HG03159 (cell line): ENCODE results near the gene TMEM101.
"Not testable (repeated sequence)": the region's sequence is repeated elsewhere in the genome, so short reads cannot be mapped to it uniquely, and the experiment has no call there.

Source experiments
- ATAC-seq: cut with Tn5 transposase; IDR thresholded peaks from one replicate; pipeline ENCODE4 v1.9.1; 2021; ENCODE audit warnings: mild to moderate bottlenecking, moderate library complexity; ENCODE audit not compliant: unreplicated experiment

Gene TMEM101

DNA sequence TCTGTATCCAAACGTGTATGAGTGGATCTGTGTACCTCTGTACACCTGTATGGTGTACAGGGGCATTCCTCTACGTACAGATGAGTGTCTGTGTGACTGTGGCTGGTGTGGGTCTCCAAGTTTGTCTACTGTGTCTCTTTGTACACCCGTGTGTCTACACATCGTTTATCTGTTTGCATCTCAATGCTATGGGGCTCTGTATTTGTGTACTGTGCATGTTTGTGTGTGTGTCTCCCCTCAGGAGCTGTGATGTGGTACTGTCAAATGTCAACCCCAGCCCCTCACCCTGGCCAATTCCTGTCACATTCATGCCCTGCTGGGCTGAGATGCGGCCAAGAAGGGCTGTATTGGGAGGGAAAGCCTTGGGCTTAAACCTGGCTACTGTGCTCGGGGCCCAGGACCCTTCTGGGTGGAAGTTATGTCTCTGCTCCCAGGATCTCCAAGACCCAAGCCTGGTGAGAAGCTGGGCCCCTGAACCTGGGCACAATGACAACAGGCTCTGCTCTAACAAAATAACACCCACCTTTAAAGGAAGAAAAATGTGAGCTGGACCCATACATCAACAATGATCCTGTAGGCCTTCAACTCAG lies 13.8 kb downstream of the TMEM101 start:
- no peak for ATAC-seq

DNA sequence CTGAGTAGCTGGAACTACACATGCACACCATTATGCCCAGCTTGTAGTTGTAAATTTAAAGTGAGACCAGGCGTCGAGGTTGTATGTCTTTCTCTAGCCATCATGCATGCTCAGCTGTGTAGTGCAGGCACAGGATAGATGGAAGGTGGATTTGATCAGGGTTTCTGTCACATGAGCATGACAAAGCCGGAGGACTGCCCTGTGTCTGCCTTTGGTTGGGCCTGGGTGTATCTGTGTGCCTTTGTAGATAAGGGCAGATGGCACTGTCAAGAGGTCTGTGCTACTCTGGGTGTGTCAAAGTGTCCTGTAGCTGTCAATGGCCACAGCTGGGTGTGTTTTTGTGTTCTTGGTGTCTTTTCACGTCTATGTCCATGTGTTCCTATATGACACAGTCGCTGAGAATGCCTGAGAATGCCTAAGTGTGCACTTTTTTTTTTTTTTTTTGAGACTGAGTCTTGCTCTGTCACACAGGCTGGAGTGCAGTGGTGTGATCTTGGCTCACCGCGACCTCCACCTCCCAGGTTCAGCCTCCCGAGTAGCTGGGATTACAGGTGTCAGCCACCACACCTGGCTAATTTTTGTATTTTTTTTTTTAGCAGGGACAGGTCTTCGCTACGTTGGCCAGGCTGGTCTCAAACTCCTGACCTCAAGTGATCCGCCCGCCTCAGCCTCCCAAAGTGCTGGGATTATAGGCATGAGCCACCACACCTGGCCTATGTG lies 14.5 kb downstream of the TMEM101 start:
- no peak for ATAC-seq

DNA sequence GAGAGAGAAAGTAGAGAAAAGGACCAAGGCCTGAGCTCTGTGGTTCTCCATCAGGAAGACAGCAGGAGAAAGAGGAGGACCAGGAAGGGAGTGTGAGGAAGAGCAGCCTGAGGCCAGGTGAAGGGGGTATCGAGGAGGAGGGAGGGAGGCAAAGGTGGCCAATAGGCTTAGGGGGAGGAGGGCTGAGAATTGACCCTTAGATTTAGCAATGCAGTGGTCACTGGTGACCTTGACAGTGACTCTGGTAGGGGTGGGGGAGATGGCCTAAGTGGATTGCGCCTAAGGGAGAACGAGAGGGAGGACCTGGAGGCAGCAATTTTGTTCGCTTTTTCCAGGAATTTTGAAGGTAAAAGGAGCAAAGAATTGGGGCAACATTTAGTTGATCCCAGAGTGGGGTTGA lies 15.7 kb downstream of the TMEM101 start:
- no peak for ATAC-seq

DNA sequence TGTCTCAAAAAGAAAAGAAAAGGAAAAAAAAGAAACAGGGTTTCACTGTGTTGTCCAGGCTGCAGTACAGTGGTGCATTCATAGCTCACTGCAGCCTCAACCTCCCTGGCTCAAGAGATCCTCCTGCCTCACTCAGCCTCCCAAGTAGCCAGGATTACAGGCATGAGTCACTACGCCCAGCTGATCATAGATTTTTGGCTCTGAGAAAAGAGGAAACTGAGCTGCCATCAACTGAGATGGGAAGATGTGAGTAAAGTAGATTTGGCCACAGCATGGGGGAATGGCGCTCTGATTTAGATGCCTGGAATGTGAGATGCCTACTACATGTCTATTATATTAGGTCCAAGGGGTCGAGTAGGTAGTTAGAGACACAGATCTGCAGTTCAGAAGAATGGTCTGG lies 16.2 kb downstream of the TMEM101 start:
- ATAC-seq, result no peak

DNA sequence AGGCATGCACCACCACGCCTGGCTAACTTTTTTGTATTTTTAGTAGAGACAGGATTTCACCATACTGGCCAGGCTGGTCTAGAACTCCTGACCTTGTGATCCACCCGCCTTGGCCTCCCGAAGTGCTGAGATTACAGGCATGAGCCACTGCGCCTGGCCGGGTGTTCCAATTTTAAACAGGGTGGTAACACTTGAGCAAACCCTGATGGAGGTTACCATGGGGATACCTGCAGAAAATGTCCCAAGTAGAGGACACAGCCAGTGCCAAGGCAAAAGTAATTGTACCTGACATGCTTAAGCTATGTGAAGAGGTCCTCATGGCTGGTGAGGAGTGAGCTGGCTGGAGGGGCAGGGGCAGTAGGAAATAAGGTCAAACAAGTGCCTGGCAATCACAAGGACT lies 17.6 kb downstream of the TMEM101 start:
- ATAC-seq, result not testable (repeated sequence)

DNA sequence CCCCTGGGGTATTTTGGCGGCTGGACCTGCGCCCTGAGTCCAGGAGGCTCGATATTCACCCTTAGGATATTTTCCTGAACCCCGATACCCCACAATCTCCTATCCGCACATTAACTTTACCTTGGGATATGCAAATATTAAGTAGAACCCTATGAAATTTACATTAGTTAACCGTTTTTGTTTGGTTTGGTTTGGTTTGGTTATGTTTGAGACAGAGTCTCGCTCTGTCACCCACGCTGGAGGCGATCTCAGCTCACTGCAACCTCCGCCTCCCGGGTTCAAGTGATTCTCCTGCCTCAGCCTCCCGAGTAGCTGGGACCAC lies 19.7 kb downstream of the TMEM101 start:
- ATAC-seq, result no peak

DNA sequence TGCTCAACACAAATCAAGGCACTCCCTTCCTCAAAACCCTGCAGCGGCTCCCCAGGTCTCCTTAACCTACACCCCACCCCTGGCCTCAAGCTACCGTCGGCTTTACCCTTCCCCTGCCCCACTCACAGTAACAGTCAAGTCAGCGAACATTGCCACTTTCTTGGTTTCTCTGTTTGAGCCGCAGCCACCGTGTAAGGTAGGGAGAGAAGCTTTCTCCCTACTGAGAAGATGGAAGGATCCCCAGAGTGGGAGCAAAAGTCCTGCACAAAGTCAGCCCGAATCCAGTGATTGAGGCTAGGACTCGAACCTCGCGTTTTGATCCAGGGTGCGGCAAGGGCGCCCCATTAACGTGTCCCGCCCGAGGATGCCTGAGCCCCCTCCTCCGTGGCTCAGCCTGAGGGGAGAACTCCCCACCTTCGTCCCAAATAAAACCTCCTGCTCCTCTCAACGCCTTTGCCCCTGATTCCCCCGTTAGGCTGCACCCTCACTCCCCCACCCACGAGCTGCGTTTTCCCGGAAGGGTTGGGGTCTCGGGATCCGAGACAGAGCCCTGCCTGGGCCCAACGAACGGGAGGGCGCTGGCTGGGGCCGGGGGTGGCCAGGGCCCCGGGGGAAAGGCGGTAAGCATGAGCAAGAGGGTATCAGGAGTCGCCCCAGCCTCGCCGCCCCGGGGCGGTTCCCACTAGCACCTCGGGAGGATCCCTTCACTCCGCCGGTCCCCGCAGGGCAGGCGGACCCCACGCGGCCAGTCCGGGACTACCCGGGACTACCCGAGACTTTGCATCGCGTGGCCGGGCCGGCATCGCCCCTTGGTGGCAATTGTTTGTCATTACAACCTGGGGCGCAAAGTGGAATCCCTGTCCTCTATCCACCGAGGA lies 20.3 kb downstream of the TMEM101 start:
- ATAC-seq, result no peak

DNA sequence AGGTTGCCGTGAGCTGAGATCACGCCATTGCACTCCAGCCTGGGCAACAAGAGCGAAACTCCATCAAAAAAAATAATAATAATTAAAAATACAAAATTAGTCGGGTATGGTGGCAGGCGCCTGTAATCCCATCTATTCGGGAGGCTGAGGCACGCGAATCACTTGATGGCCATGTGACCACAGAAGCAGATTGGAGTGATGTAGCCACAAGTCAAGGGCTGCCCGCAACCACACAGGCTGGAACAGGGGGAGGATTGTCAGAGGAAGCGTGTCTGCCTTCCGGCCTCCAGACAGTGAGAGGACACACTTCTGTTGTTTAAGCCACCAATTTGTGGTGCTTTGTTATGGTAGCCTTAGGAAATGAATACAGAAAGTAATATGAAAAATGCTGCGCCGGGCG lies 22.1 kb downstream of the TMEM101 start:
- no peak for ATAC-seq

DNA sequence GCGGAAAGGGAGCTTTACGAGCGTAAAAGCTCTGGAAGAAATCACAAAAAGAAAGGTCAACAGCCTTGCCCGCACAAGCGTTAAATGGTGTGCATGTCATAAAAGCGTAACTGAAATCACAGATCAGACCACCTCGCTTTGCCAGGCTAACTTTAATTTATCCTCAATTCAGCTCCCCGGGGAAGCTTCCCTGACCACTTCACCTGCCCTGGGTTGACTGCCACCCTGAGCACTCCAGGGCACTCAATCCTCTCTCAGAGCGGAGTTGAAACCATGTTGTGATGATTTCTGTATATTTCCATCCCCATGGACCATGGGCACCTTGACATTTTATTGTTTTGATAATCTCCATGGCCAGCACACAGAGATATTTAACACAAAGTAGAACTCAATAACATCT lies 26.5 kb downstream of the TMEM101 start:
- ATAC-seq, result no peak

DNA sequence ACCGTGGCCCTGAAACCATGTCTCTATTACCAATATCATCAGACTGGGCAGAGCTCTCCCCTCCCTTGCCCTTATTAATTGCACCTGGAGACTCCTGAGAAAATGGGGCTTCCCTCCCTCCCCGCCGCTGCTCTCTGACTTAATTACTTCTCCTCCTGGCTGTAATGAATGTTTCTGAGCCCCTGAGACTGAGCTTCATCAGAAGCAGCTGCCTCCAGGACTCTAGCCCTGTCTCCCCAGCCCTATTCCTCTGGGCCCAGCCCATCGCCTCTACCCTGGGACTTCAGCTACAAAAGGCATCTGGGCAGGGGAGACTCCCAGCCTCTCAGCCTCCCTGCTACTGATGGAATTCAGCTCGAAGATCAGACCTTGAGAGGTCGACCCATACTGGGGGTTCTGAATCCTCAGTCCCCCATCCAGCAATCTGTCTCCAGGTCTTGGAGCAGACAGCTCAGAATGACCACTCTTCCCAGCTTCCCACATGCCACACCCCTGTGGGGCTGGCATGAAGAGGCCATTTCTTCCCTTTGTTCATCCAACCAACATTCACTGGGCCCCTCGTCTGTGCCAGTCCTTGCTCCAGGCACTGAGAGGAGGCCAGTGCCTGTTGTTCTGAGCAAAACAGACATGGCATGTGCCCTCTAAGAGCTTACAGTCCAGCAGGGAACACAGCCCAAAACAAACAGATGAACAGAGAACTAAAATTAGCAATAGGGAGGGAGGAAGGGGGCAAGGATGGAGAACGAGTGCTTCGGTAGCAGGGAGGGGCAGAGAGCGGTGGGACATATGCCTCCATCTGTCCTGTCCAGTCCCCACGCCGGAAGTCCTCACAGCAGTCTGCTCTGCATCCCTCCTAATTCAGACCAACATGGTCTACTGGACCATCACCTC lies 27.4 kb downstream of the TMEM101 start:
- no peak for ATAC-seq

DNA sequence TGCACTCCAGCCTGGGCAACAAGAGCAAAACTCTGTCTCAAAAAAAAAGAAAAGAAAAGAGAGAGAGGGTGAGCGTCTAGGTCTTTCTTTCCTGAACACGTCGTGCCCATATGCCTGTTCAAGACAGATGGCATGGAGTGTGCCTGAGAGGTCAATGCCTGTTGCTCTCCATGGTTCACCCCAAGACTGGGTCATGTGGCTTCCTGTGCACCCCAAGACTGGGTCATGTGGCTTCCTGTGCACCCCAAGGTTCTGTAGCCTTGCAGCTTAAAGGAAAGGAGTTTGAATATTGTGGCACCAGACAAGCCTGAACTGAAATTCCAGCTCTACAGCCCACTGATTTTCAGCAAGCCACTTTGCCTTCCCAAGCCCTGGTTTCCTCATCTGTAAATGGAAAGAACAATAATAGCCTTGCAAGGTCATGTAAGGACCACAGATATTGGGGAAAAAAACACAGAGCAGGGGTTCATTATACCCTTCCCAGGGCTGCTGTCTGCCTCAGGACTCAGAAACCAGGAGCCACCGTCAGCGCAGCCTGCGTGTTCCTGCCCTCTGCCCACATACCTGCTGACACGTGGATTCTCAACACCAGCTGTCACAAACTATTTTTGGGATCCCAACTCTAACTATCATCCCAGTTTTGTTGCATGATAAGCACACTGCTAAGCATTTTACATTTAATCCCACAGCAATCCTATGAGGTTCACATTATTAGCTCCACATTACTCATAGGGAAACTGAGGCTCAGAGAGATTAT lies 28.4 kb downstream of the TMEM101 start:
- no peak for ATAC-seq

DNA sequence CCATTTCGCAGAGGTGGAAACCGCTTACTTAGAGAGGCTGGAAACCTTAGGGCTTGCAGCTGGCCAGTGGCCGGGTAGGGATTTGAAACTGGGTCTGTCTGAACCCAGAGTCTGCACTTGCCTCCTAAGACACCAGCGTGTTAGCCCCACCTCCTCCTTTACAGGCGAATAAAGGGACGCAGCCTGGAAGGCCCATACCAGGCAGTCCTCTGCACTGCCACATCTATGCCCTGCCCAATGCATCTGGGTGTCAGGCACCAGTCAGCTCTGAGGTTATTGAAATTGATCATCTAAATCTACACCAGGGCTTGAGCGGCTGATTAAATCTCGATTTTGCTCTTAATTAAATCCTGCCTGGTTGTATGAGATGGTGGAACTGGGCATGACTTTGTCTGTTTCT lies 30.2 kb downstream of the TMEM101 start:
- ATAC-seq, result no peak

DNA sequence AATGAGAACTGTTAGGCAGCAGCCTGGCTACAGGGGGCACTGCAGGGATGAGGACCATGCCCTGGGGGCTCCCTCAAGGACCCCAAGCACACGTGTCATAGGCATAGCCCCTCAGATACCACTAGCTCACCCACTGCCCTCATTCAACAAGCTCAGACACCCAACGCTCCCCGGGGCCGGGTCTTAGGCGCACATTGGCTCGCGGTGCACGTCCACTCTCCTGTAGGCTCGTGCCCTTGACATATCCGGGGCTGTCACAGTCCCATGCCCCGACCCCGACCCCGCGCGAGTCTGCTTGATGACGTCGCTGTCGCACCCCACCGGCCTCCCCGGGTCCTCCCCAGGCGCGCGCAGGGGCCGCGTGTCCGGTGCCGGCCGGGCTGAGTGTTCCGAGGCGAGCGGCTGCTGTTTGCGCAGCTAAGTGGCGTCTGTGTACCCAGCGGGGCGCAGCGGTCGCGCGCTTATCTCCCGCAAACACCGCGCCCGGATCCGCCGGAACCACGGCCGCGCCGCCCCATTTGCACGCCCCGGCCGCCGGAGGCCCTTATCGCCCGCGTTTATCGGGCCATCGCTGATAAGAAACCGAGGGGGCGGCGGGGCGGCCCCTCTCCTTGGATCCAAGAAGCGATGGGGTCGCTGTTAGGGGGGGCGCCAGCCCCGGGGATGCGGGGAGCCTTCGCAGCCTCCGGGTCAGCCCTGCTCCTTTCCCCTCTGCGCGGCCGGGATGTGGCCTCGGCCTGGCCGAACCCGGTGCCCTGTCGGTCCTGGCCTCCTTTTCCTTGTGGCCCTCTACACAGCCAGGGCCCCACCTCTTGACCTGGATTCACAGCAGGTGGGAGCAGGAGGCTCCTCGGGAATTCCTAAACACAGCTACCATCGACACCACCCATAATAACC lies 31.0 kb downstream of the TMEM101 start:
- no peak for ATAC-seq

DNA sequence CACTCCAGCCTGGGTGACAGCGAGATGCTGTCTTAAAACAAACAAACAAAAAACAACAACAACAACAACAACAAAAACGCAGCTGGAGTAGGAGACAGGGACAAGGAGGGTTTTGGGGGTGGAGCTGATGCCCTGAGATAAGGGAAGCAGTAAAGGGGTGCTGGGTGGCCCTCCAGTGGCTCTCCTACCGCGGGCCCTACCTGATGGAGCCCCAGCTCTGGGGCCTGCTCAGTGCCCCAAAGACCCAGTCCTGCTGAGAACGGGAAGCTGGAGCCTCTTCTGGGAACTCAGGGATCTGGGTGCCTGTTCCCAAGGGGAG lies 31.6 kb downstream of the TMEM101 start:
- ATAC-seq, result no peak

DNA sequence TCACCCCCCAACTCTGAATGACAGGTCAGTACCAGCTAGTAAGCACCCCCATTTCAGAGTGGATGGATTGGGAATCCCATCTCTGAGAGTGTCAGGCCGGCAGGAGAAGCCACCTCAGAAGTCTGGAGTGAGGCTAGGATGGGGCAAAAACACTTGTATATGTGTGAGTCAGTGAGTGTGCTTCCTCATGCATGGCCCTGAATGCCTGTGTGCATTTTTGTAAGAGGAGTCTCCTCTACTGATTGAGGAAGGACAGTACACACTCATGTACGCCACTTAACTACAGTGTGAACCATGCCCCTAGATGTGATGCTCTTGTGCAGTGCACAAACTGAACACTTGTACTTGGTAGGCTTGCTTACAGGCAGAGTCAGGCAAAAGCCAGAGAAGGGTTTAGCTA lies 32.6 kb downstream of the TMEM101 start:
- no peak for ATAC-seq

DNA sequence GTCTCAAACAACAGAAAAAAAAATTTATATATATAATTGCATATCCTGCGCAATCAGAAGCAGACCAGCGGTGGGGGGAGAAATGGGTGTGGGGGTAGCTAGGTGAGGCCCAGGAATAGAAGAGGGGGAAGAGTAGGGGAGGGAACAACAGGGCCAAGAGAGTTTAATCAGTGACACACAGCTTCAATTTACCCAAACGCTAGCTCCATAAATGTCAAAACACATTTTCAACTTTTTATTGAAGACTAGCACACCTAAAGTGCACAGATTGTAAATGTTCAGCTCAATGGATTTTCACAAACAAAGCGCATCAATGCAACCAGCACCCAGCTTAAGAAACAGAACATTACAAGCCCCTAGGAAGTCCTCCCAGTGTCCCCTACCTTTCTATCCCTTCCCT lies 35.1 kb downstream of the TMEM101 start:
- no peak for ATAC-seq

DNA sequence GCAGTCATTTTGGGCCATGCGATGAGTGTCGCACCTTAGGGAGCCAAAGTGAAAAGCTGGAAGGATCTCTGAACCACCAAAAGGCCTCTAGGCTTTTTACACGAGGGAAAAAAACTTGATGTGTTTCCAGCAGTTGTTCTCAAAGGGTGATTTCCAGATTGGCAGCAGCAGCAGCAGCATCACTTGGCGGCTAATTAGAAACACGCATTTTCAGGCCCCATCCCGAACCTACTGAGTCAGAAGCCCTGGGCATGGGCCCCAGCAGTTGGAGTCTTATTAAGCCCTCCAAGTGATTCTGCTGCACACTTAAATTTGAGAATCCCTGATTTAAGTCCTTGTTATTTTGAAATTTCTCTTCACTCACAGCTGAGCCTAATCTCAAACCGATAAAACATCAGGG lies 35.8 kb downstream of the TMEM101 start:
- no peak for ATAC-seq

DNA sequence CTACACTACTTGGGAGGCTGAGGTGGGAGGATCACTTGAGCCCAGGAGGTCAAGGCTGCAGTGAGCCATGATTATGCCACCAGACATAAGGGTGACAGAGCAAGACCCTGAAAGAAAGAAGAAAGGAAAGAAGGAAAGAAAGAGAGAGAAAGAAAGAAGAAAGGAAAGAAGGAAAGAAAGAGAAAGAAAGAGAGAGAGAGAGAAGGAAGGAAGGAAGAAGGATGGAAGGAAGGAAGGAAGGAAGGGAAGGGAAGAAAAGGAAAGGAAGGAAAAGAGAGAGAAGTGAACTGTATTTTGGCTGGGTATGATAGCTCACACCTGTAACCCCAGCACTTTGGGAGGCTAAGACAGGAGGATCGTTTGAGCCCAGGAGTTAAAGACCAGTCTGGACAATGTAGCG lies 36.7 kb downstream of the TMEM101 start:
- ATAC-seq, result no peak

DNA sequence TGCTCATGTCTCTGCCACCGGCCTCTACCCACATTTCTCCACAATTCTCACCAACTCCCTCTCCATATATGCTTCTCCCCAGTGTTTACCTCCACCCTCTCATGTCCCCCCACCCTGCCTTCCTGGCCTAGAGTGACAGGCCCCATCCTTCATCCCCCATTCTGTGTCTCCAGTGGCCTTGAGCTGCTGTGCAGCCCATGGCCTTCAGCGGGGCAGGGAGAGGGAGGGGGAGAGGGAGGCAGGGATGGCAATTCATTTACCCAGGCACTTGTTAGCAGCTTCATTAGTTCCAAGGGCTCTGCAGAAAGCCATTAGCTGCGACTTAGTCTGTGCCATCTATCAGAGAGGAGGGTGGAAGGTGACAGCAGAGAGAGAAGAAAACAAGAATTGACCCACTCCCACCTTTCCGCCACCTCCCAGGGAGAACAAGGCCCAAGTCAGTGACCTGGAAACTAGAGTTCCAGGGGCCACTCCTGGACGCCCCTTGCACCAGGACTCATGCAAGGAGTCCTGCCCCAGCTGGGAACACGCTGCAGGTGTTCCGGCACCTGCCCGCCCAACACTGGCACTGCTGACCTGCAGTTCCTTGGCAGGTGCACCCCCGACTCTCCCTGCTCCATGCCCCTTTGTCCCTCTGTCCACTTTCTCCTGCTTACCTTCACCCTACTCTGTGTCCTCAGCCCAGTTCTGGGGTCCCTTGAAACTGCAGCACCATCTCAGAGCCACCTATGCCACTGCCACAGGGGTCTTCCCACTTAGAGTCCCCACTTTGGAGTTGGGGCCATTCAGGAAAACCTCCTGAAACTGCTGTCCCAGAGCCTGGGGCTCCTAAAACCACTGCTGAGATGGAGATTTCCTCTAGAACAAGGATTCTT lies 37.6 kb downstream of the TMEM101 start:
- ATAC-seq, result no peak
